Endothelial cell (in vitro differentiated cells): ENCODE results near the gene CCDC68. TPM values are rescaled to one million over a fixed set of nuclear protein-coding genes. Genes with fewer than 3 reads are reported as not detected.

Experiments
- DNase-seq: peaks from one replicate; pipeline ENCODE4 v3.0.0; 2021; ENCODE audit warnings: low spot score
- H3K27ac Mint-ChIP-seq: one replicate; pipeline ENCODE4 v1.8.0; 2021; ENCODE audit warnings: mixed read lengths, inconsistent platforms; ENCODE audit not compliant: unreplicated experiment
- H3K27me3 Mint-ChIP-seq: one replicate; pipeline ENCODE4 v1.8.0; 2021; ENCODE audit warnings: mild to moderate bottlenecking, moderate library complexity, mixed read lengths, inconsistent platforms; ENCODE audit not compliant: unreplicated experiment
- H3K36me3 Mint-ChIP-seq: one replicate; pipeline ENCODE4 v1.8.0; 2021; ENCODE audit warnings: mild to moderate bottlenecking, low read depth, mixed read lengths, inconsistent platforms; ENCODE audit not compliant: unreplicated experiment
- H3K4me1 Mint-ChIP-seq: one replicate; pipeline ENCODE4 v1.8.0; 2021; ENCODE audit warnings: mild to moderate bottlenecking, mixed read lengths, inconsistent platforms; ENCODE audit not compliant: unreplicated experiment
- H3K4me3 Mint-ChIP-seq: one replicate; pipeline ENCODE4 v1.8.0; 2021; ENCODE audit warnings: mild to moderate bottlenecking, mixed read lengths, inconsistent platforms; ENCODE audit not compliant: unreplicated experiment
- H3K9me3 Mint-ChIP-seq: one replicate; pipeline ENCODE4 v1.8.0; 2021; ENCODE audit warnings: mixed read lengths, inconsistent platforms; ENCODE audit not compliant: unreplicated experiment
- total RNA-seq: library from RNA; stranded (reverse); fragmentation: NEBNext Ultra II Directional; extraction: Animal tissue kit (Norgen Biotek cat#: 25700); gene quantifications from one replicate; pipeline ENCODE4 v1.2.1, GENCODE V29; 2021; ENCODE audit not compliant: unreplicated experiment
- TF ChIP-seq, protein P1 (sequence below): fragments of 200-600 bp; sonication (generic); IDR thresholded peaks from one replicate; pipeline ENCODE4 v1.5.0; 2021; ENCODE audit warnings: antibody characterized with exemption; ENCODE audit not compliant: unreplicated experiment

The CCDC68 gene
- total RNA-seq, 1 donor from 2014 or later: 0.87 TPM

DNA sequence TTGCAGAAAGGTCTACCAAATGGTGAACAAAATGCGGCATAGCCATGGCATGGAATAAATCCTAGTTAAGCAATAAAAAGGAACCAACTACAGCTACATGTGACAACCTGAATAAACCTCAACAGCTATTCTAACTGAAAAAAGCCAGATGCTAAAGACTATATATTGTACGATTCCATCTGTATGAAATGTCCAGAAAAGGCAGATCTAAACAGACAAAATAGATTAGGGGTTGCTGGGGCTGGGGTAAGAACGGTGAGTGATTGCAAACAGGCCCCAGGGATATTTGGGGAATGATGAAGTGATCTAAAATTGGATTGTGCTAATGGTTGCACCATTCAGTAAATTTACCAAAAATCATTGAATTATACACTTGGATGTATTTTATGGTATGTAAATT lies 2.8 kb downstream of the CCDC68 start:
- H3K4me1 Mint-ChIP-seq: peaks cover 2% of the 10 kb centered on the region
- DNase-seq: no peak
- no peak overlapping the region for H3K4me3 Mint-ChIP-seq
- no peak overlapping the region for H3K27ac Mint-ChIP-seq
- H3K27me3 Mint-ChIP-seq: no peaks in the 10 kb centered on the region
- H3K9me3 Mint-ChIP-seq: no peaks in the 10 kb centered on the region
- TF ChIP-seq, protein P1, sequence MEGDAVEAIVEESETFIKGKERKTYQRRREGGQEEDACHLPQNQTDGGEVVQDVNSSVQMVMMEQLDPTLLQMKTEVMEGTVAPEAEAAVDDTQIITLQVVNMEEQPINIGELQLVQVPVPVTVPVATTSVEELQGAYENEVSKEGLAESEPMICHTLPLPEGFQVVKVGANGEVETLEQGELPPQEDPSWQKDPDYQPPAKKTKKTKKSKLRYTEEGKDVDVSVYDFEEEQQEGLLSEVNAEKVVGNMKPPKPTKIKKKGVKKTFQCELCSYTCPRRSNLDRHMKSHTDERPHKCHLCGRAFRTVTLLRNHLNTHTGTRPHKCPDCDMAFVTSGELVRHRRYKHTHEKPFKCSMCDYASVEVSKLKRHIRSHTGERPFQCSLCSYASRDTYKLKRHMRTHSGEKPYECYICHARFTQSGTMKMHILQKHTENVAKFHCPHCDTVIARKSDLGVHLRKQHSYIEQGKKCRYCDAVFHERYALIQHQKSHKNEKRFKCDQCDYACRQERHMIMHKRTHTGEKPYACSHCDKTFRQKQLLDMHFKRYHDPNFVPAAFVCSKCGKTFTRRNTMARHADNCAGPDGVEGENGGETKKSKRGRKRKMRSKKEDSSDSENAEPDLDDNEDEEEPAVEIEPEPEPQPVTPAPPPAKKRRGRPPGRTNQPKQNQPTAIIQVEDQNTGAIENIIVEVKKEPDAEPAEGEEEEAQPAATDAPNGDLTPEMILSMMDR: no peak
- H3K36me3 Mint-ChIP-seq: no peaks in the 10 kb centered on the region

DNA sequence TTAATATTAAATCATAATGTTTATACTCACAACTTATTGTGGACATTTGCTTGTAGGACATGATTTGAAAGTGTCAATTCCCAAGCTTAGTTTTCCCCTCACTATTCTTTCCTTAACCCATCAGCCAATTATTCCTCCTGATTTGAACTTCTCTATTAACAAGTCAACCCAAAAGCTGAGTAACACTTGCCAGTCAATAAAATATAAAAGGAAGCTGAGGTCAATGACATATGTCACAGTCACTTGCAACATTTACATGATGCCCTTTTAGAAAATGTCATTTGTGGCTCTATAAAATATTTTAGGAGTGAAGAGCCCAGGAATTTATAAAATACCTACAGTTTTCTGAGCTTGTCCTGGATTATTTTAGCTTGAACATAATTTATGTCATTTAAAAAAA lies 7.2 kb downstream of the CCDC68 start:
- peaks cover 2% of the 10 kb centered on the region for H3K27me3 Mint-ChIP-seq
- no peaks in the 10 kb centered on the region for H3K4me1 Mint-ChIP-seq
- H3K27ac Mint-ChIP-seq: no peak overlapping the region
- H3K36me3 Mint-ChIP-seq: no peaks in the 10 kb centered on the region
- DNase-seq: no peak
- TF ChIP-seq, protein P1: no peak
- H3K4me3 Mint-ChIP-seq: no peak overlapping the region
- no peaks in the 10 kb centered on the region for H3K9me3 Mint-ChIP-seq

DNA sequence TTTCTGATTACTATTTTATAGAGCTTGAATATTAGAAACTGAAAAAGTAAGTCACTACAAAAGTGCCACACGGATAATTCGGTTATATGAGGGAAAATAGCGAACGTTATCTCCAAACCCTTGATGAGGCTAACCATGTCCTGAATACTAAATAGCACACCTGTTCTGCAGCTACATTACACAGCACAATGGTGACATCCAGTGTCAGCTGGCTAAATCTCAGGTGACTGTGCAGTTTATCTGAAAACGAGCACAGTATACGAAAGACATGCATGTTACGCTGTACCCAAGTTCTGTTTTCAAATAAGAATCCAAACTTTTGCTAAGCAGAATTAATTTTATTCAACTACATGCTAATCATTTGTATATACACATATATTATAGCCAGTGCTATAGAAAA lies 9.0 kb downstream of the CCDC68 start:
- no peak for DNase-seq
- peaks cover 2% of the 10 kb centered on the region for H3K27me3 Mint-ChIP-seq
- no peaks in the 10 kb centered on the region for H3K4me1 Mint-ChIP-seq
- TF ChIP-seq, protein P1: no peak
- no peak overlapping the region for H3K4me3 Mint-ChIP-seq
- H3K9me3 Mint-ChIP-seq: no peaks in the 10 kb centered on the region
- no peak overlapping the region for H3K27ac Mint-ChIP-seq
- H3K36me3 Mint-ChIP-seq: no peaks in the 10 kb centered on the region

DNA sequence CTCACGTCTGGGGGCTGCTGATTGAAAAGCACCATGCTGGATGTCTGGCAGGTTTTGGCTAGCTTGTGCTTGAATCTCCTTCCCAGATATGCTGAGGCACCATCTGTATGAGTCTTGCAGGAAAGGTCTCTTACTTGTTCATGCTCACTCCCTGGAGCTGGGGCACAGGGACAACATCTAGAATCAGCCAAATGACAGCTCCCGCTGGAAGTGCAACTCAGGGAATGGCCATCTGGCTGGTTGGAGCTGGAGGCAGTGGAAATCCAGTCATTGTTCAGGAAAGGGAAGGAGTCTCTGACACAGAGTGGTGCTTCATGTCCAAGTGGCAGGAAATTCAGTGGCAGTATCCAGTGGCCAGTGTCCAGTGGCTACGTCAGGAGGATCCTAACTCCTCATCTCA lies 9.7 kb downstream of the CCDC68 start:
- H3K4me1 Mint-ChIP-seq: no peaks in the 10 kb centered on the region
- H3K9me3 Mint-ChIP-seq: no peaks in the 10 kb centered on the region
- no peaks in the 10 kb centered on the region for H3K36me3 Mint-ChIP-seq
- no peak overlapping the region for H3K4me3 Mint-ChIP-seq
- peaks cover 2% of the 10 kb centered on the region for H3K27me3 Mint-ChIP-seq
- TF ChIP-seq, protein P1: no peak
- no peak for DNase-seq
- H3K27ac Mint-ChIP-seq: no peak overlapping the region

DNA sequence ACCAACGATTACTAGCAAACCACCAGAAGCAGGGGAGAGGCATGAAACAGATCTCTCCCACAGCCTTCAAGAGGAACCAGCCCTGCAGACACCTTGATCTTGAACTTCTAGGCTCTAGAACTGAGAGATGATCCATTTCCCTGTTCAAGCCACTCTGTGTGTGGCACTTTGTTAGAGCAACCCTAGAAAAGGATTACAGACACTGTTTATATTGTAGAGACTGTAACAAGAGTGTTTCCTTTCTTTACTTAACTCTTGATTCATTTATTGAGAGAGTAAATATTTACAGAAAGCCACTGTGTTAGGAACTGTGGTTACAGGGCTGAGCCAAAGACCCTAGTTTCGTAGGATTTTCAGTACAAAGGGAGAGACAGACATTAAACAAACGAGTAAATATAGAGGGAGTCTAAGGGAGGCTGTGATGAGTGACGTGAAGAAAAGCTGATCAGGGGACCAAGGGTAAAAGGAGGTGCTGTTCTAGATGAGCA lies 10.9 kb downstream of the CCDC68 start:
- DNase-seq: no peak
- peaks cover 2% of the 10 kb centered on the region for H3K27me3 Mint-ChIP-seq
- TF ChIP-seq, protein P1: no peak
- H3K27ac Mint-ChIP-seq: no peak overlapping the region
- no peak overlapping the region for H3K4me3 Mint-ChIP-seq
- no peaks in the 10 kb centered on the region for H3K4me1 Mint-ChIP-seq
- no peaks in the 10 kb centered on the region for H3K36me3 Mint-ChIP-seq
- H3K9me3 Mint-ChIP-seq: no peaks in the 10 kb centered on the region
